HG03060 (cell line): Measurements from ENCODE around the gene PODNL1.

Source experiments
- ATAC-seq: cut with Tn5 transposase; IDR thresholded peaks from one replicate; pipeline ENCODE4 v1.9.1; 2021; ENCODE audit warnings: low read depth, moderate number of reproducible peaks; ENCODE audit not compliant: unreplicated experiment

The PODNL1 gene, protein sequence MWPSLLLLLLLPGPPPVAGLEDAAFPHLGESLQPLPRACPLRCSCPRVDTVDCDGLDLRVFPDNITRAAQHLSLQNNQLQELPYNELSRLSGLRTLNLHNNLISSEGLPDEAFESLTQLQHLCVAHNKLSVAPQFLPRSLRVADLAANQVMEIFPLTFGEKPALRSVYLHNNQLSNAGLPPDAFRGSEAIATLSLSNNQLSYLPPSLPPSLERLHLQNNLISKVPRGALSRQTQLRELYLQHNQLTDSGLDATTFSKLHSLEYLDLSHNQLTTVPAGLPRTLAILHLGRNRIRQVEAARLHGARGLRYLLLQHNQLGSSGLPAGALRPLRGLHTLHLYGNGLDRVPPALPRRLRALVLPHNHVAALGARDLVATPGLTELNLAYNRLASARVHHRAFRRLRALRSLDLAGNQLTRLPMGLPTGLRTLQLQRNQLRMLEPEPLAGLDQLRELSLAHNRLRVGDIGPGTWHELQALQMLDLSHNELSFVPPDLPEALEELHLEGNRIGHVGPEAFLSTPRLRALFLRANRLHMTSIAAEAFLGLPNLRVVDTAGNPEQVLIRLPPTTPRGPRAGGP

DNA sequence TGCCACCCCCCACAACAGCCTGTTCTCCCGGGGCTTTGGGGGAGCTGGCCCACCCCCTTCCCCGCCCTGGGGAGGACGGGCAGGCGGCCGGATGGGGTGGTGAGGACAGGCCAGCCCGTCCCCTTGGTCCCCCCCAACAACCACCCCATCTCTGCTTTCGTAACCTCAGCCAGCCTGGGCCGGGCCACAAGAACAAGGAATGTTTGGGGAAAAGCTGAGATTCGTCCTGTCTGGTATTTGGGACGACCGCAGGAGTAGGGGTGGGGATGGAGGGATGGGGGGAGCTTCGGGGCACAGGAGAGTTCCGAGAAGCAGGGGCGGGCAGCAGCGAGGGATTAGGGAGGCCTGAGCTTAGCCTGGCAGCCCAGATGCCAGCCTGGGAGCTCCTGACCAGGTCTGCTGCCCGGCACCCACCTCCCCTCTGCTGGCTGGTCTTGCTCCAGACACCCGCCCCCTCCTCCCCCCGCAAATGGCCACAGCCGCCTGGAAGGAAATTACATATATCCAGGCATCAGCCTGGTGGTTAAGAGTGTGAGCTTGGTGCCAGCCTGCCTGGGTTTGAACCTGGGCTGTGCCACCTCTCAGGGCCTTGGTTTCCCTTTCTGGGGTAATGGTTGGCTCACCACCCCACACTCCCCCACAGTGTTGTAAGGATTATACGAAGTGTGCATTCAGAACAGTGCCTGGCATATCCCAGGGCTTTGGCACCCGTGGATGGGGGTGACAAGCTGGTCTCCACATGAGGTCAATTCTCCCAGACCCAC, at the start of gene PODNL1:
PODNL1 (minus strand) TSS at position 117 of the 764 bp plus-strand sequence. CDS start 236 bp downstream, outside the sequence.
- ATAC-seq = no peak

DNA sequence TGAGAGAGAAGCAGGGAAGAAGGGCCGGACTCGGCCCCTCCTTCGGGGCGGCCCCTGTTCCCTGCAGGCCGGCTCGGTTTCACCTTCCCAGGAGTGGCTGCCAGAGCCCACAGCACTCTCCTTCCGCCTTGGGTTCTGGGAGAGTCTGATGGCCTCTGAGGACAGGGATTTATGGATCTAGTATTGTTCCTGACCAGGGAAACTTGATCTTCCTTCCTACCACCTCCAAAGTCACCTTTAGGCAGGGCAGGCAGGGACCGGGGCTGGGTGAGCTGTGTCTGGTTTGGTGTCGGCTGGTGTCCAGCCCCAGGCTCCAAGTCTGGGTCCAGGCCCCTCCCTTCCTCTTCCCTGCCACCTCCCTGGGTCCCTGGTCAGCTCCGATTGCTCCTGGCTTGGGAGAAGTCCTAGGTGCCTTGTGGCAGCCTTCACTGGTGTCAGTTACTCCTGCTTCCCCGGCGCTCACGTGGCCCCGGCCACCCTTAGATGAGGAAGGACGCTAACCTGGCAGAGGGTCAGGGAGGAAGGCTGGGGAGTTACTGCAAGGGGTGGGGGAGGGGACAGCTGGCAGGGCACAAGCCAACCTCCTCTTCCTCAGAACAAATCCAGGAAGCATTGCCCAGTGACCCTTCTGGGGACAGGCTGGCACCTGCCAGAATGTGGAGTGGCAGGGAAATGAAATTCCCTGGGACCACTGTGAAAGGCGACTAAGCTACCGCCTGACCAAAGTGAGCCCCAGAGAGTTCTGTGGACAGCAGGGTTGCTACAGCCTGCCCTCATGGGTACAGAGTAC, 49.1 kb upstream of the PODNL1 start:
- no peak for ATAC-seq

GRCh38 chr19:13986348-13986904, 48.2 kb upstream of the PODNL1 start:
- peak; percentile 53 for ATAC-seq

DNA sequence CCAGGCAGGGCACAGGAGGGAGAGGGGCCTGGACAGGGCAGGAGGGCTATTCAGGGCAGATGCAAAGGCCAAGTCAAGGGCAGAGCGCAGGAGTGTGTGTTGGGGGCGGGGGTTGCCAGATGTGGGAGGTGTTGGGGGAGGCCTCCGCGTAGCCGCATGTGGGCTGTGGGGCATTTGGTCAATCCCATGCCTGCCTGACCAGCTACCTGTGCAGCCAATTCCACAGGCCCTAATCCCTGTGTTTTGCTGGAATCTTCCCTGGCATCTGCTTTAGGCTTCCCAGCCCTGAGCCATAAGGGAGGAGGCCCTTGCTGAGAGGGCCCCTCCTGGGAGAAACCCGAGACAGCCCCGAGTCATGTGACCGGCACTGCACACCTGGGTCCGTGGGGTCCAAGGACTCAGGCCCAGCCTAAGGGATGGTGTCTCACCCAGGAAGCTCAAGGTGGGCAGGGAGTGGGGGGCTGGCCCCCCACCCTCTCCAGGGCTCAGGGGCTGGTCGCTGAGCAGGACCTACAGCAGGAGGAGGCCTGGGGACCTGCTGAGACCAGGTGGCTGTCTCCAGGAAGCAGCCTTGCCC, 47.6 kb upstream of the PODNL1 start:
- ATAC-seq = peak; percentile 14

GRCh38 chr19:13984875-13985741, 46.9 kb upstream of the PODNL1 start:
- ATAC-seq = no peak

- ATAC-seq = no peak
These were observed 46.0 kb upstream of the PODNL1 start for GRCh38 chr19:13984186-13984585.

DNA sequence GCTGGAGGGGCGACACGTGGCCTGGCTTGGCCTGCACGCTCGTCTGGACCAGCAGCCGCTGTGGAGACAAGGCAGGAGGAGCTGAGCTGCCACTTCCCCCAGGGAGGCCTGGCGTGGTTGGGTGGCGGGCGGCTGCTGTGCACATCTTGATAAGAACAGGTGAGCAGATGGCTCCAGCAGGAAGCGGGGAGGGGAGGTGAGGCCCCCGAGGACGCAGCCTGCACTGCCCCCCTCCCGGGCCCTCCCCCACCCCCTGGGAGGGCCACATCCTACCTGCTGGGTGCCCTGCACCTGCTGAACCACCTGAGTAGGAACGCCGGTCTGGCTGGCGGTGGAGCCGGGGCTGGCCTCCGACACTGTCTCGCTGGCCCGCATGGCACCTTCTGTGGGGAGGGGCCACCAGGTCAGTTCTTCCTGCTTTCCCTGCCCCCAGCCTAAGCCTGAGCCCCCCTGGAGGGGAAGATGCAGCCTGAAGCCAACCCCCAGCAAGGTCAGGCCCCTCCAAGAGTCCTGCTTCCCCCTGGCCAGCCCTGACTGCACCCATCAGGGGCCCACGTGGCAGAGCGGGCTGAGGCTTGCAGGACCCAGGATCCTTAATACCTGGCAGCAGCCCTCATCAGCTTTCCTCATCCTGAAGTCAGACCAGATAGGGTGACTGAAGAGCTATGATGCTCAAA, 45.1 kb upstream of the PODNL1 start:
- ATAC-seq = no peak

- no peak for ATAC-seq
These were observed 44.6 kb upstream of the PODNL1 start for GRCh38 chr19:13982773-13983172.

- ATAC-seq = no peak
These were observed 43.8 kb upstream of the PODNL1 start for GRCh38 chr19:13981988-13982501.

- no peak for ATAC-seq
These were observed 43.2 kb upstream of the PODNL1 start for GRCh38 chr19:13981467-13981866.

- no peak for ATAC-seq
These were observed 42.8 kb upstream of the PODNL1 start for GRCh38 chr19:13981021-13981420.

DNA sequence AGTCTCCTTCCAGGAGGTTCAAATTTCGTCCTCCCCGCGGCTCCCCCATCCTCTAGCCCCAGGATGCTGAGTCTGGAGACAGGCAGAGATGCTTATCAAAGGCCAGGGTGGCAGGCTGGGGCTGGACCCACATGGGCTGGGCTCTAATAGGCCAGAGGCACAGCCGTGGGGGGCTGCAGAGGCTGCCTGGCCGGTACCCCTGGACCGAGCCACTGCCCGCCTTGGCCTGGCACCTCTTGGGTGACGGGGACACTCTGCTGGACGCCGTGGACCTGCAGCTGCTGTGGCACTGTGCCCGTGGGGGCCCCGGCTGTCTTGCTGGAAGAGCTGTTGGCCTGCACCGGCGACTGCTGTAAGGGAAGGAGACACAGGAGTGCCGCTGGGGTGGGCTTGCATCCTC, 42.1 kb upstream of the PODNL1 start:
- no peak for ATAC-seq

GRCh38 chr19:13979686-13980085, 41.5 kb upstream of the PODNL1 start:
- ATAC-seq = no peak

GRCh38 chr19:13979244-13979615, 41.0 kb upstream of the PODNL1 start:
- ATAC-seq = no peak

GRCh38 chr19:13978351-13979243, 40.4 kb upstream of the PODNL1 start:
- ATAC-seq = no peak

DNA sequence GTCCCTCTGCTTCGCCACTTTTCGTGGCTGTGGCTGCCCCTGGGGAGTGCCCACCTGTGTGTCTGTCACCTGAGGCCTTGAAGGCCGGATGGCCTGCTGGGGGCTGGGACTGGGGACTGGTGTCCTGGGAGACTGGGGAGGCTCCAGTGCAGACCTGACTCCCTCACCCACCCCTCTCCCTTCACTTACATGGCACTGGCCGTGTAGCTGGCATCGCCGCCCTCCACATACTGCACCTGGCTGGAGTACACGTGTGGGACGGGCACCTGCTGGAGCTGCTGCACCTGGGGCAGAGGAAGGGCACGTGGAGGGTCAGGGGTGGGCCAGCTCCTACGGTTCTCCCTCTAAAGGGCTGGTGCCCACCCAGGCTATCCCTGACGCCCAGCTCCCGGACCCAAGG, 39.6 kb upstream of the PODNL1 start:
- no peak for ATAC-seq

GRCh38 chr19:13976446-13976845, 38.2 kb upstream of the PODNL1 start:
- ATAC-seq = no peak
